ENCODE data around the gene BCAS4.
"Not testable (repeated sequence)": the region's sequence is repeated elsewhere in the genome, so short reads cannot be mapped to it uniquely, and the experiment has no call there.

- TF ChIP-seq CTCF (IDR thresholded peaks at IDR 0.05; ENCODE audit: insufficient read depth, low read depth, low read length); EZH2 (IDR thresholded peaks at IDR 0.05; ENCODE audit: insufficient read depth, low read length): not testable (repeated sequence)
Measured at GRCh38 chr20:50765251-50765650, 29.6 kb upstream of the BCAS4 start.
